GM15510 (cell line): Measurements from ENCODE around the gene TMC1.

Experiments used
- POLR2A ChIP-seq: IDR thresholded peaks from 3 replicates; pipeline ENCODE4 v1.6.1; 2011; ENCODE audit warnings: borderline replicate concordance; ENCODE audit not compliant: insufficient read length; ENCODE audit errors: extremely low read depth

Gene TMC1

DNA sequence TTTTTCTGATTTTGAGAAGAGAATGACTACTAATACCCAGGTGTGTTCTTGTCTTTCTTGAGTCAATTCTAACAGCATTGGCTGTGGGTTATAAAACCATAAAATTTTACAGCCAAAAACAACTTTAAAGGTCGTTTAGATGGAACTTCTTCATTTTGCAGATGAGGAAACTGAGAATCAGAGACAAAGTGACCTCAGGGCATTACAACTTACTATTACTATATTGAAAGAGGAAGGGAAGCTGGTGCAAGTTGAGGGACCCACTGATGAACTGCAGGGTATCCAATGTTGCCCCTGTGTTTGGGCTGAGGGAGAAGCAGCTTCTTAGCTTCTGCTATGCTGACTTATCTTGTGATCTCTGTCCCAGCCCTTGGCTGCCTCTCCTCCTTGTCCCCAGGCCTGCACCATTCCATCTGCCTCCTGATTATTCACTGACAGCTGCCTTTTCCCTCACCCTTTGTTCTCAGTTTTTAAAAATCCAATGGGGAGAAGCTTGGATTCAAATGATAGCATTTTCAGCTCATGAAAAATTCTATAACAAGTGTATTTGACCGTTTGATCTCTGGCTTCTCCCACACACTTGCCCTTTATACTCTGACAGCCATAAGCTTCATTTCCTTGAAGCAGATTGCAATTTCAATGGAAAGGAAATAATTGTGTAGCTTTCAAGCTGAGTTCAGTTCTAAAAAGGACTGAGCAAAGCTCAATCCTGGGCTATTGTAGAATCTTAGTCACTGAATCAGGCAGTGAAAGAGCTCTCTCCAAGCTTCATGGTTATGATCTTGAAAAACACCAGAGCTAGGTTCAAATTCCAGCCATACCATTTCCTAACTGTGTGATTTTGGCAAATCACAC is 68.5 kb downstream of the TMC1 start:
- no peak for TF ChIP-seq POLR2A

DNA sequence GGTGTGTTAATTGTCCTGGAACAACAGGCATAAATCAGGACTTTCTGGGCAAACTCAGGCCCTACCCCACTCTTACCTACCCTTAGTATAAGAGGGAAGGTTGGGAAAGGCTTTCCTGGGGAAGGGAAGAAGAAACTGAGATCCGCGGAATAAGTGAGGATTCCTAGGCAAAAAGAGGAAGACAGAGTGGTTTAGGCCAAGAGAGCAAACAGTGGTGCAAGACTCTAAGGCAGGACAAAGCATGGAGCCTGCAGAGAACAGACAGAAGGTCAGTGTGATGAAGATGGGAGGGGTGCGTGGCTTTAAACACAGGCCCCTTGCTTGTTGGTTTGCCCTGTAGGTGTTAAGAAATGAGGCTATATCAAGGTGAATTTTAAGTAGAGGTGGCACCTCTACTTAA is 69.4 kb downstream of the TMC1 start:
- no peak for TF ChIP-seq POLR2A

DNA sequence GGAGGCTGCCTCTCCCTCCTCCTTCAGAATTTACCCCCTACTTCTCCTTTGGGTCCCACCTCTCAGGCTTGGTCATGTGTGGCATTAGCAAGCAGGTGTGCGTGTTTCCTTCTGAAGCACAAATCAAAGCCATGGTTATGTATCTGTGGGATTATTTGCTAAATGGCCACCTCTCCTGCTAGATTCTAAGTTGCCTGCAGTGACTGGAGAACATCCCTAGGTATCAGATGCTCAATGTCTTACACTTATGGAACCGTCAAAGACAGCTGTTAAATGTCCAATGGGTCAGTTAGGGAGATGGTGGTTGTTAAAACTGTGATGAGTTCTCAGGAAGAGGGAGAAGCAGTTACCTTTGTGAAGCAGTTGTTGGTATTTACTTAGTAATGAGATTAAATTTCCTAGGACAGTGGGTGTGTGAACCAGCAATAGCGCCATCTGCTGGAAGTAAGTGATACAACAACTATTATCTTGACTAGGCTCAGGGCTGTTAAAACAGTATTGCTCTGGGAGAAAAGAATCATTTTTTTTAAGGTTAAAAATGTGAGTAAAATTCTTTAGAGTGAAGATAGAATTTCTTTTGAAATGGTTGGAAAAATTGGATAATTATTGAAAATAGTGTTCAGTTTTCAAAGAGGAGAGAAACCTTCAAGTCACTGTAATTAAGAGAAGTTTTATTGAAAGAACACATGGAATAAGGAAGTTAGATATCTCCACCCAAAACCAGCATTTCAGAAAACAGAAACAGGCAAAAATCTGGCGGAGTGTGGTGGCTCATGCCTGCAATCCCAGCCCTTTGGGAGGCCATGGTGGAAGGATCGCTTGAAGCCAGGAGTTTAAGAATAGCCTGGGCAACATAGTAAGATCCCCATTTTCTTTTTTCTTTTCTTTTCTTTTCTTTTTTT is 71.3 kb downstream of the TMC1 start:
- no peak for TF ChIP-seq POLR2A

DNA sequence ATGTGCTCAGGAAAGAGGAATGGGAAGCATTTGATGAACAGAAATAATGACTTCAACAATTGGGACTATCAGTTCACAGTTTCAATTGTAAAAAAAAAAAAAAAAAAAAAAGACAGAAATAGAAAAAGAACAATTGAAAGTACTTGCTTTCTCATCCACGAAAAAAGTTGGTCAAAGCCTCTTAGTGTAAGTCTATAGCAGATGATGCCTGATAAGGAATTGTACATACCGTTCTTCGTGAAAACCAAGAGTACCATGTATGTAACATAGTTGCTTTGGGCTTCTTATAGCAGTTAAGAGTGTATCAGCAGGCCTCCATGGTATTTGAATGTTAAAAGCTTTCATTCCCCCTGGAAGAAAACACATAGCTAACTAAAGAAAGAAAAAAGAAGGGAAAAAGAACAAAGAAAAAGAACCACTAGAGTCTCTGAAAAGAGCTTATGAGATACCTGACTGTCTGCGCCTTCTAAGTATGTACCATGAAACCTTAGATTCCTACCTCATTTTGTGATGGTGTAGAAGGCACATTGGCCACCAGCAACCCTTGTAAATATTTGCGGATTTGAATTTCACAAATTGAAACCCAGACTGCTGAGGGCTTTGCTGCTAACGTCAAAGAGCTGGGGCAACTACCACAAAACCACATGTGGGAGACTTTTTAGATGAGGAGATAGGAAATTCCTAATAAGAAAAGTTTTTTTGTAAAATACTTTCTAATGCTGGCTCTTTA is 75.2 kb downstream of the TMC1 start:
- no peak for TF ChIP-seq POLR2A

DNA sequence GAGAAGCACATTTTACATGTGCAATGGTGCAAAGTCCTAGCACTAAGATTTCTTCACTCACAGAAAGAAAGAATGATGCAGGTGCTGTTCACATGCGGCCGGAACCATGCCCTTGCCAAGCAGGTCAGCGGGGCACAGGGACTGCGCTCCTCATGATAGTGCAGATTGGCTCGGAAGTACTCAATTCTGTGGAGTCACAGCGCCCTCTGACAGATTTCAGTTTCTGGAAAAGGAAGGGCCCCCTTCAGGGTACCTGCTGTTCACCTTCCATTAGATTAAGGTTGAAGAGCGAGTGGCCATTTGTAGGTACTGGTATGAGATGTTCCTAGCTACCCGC is 75.7 kb downstream of the TMC1 start:
- no peak for TF ChIP-seq POLR2A

DNA sequence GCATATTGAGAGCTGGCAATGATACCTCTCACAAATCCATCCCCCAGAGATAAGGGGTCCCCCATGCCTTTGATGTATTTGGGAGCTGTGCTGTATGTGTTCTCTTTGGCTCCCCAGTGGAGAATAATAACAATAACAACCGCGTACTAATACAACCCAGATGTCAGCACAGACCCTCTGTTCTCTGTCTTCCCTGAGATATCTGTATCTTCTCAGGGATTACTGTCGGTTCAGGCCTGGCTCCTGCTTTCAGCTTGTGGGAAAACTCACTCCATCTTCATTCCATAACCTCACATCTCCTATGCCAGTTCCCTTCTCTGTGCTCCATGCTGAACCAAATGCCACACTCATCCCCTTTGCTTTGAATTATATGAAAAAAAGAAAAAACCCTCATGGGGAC is 76.2 kb downstream of the TMC1 start:
- TF ChIP-seq POLR2A, result no peak

DNA sequence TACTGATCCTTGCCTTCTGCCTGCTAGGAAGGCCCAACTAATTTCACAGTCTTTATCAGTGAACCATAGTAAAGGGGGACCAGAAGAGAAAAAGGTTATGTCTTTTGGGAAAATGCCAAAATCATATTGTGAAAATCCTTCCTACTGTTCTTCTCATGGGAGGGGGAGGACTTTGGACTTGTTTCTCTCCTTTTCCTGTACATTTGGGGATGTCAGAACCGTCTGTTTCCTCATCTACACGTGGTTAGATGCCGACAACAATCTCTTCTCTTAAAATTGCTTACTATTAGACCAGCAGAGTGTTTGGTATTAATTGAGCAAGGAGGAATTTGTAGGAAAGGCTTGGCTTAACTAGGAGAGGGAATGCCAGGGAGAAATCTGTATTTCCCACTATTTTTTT is 77.2 kb downstream of the TMC1 start:
- no peak for TF ChIP-seq POLR2A

DNA sequence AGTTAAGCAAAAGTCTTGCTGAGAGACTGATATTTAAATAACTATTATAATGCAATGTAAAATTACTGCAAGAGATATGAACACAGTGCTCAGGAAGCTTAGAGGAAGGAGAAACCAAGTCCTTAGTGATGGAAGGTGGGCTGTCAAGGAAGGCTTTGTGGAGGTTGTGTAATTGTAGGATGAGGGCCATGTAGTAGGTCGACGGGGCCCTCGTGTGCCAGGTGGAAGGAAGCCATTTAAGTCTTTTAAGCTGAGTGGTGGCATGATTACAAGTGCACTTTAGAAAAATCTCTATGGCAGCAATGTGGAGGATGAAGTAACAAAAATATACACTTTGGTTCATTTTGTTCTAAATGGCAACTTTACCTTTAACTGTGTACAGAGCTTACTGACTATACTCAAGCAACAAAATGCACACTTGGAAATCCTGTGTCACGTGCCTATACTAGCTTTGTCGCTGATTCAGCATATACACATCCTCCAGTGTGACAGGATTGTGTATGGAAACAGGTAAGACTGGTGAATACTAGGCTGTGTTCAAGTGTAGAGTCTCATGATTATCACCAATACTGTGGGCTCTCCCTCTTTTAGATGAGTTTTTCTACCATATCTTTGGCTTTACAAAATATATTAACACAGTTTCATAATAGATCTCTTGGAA is 78.6 kb downstream of the TMC1 start:
- TF ChIP-seq POLR2A, result no peak

DNA sequence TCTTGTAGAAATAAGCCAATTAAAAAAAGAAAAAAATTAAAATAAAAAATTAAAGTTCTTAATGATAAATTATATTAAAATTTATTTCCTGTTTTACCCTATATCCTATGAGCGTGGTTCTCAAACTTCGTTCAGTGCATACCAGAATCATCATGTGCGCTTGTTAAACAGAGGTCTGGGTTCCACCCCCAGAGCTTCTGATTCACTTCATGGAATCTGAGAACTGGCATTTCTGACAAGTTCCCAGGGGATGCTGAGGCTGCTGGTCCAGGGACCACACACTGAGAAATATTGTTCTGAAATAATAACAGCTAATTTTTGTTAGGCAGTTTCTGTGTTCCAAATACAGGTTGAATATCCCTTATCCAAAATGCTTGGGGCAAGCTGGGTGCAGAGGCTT is 79.3 kb downstream of the TMC1 start:
- no peak for TF ChIP-seq POLR2A

DNA sequence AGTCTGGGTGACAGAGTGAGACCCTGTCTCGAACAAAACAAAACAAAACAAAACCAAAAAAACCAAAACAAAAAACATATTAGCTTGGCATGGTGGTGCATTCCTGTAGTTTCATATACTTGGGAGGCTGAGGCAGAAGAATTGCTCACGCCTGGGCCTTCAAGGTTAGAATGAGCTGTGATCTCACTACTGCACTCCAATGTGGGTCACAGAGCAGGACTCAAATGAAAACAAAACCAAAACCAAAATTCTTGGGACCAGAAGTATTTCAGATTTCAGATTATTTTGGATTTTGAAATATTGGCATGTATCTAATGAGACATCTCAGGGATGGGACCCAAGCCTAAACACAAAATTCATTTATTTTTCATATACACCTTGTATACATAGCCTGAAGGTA is 80.2 kb downstream of the TMC1 start:
- TF ChIP-seq POLR2A, result no peak

DNA sequence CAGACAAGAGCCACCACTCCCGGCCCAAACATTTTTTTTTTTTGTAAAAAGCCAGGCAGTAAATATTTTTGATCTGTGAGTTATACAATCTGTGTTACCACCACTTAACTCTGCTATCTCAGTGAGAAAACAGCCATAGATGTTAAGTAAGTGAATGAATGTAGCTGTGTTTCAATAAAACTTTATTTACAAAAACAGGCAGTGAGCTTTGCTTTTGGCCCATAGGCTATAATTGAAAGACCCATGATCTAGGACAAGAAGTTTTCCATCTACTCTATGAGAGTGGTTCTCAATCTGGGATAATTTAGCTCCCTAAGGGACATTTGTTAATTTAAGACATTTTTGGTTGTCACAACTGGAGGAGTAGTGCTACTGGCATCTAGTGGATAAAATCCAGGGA is 91.0 kb downstream of the TMC1 start:
- TF ChIP-seq POLR2A, result no peak

DNA sequence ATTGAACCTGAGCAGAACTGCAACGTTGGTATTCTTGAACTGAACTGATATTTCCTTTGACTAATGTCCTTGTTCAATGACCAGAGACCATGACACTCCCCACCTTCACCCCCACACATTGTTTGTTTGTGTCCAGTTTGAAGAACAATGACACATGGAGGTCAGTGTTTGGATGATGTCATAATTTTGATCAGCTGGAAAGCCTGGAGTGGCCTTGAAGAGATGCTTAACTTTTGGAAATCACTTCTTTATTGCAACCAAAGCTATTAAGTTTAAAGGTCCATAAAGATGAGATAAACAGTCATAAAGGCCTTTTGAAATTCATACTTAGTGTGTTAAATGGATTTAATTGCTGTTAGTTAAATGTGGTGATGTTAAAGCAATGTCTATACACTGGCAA is 92.7 kb downstream of the TMC1 start:
- no peak for TF ChIP-seq POLR2A

DNA sequence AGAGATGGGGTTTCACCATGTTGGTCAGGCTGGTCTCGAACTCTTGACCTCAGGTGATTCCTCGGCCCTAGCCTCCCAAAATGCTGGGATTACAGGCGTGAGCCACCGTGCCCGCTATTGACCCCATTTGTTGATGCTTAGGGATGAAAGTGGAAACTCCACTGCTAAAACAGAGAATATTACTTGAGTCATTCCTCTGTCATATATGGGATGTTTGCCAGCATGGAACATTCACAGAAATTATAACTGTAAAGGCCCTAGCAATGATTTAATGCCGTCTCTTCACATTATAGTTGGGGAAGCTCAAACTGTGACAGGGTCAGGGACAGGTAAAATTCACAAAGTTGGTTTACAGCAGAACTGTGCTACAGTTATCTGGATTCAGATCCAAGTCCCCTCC is 94.5 kb downstream of the TMC1 start:
- TF ChIP-seq POLR2A, result no peak

DNA sequence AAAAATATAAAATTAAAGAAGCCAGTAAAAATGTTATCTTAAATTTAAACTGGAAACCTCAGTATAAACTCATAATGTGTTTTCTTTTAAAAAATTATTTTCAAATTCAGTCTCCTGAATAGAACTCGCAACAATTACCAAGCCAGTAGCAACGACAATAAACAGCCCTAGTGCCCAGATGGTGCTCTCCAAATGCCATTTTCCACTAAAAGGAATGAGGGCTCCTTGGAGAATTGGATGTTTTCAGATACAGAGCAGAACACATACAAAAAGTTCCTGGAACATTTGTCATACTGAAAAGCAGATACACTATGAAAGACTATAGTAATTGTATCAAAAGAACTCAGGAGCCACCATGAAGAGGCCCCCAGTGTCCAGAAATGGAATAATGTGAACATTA is 97.4 kb downstream of the TMC1 start:
- no peak for TF ChIP-seq POLR2A

DNA sequence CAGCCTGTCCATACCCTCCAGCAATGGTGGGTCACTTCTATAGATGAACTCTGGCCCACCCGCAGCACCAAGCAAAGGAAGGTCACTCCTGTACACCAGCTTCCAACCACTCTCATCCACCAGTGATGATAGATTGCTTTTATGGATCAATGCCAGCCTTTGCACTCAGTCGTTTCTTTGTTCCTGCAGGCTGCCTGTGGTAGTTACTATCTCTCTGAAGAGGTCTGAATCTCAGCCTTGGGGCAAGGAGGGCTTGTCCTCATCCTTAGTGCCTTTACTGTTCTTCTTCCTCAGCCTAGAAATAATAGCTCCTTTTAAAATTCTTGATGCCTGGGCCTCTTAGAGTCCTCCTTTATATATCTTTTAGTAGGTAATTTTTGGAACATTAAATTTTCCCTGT is 100.8 kb downstream of the TMC1 start:
- no peak for TF ChIP-seq POLR2A
